ENCODE measurements around the gene SREK1. TPM values are rescaled to one million over a fixed set of nuclear protein-coding genes. Genes with fewer than 3 reads are reported as not detected.
"Not testable (repeated sequence)": the region's sequence is repeated elsewhere in the genome, so short reads cannot be mapped to it uniquely, and the experiment has no call there.

Gene SREK1
- polyA plus RNA-seq (ENCODE audit: insufficient read length in 3 of 3) = 100 to 1,000 TPM; 145 to 157 (median 157) TPM

GRCh38 chr5:66144074-66144833 is at the start of gene SREK1:
Gene SREK1, plus strand, starts transcription at chr5:66144300. Its CDS starts 77 bp downstream, at chr5:66144377.
- peak; percentile 88 to 94 (median 88) for DNase-seq (ENCODE audit: low read depth in 3 of 3, low spot score in 2 of 3)

- DNase-seq (ENCODE audit: low read depth in 3 of 3, low spot score in 2 of 3) = no peak
Measured at GRCh38 chr5:66100851-66101250, 43.2 kb upstream of the SREK1 start.

GRCh38 chr5:66113160-66113559 is 30.9 kb upstream of the SREK1 start:
- no peak for DNase-seq (ENCODE audit: low read depth in 3 of 3, low spot score in 2 of 3)

GRCh38 chr5:66118304-66118703 is 25.8 kb upstream of the SREK1 start:
- DNase-seq (ENCODE audit: low read depth in 3 of 3, low spot score in 2 of 3) = no peak

GRCh38 chr5:66122379-66123034 is 21.6 kb upstream of the SREK1 start:
- no peak for DNase-seq (ENCODE audit: low read depth in 3 of 3, low spot score in 2 of 3)

- DNase-seq (ENCODE audit: low read depth in 3 of 3, low spot score in 2 of 3) = no peak
Measured at GRCh38 chr5:66129144-66129543, 15.0 kb upstream of the SREK1 start.

GRCh38 chr5:66130493-66130892 is 13.6 kb upstream of the SREK1 start:
- DNase-seq (ENCODE audit: low read depth in 3 of 3, low spot score in 2 of 3) = no peak

- DNase-seq (ENCODE audit: low read depth in 3 of 3, low spot score in 2 of 3) = no peak
Measured at GRCh38 chr5:66134407-66134861, 9.7 kb upstream of the SREK1 start.

- no peak for DNase-seq (ENCODE audit: low read depth in 3 of 3, low spot score in 2 of 3)
Measured at GRCh38 chr5:66136053-66136452, 8.0 kb upstream of the SREK1 start.

- not testable (repeated sequence) for DNase-seq (ENCODE audit: low read depth in 3 of 3, low spot score in 2 of 3)
Measured at GRCh38 chr5:66136944-66137343, 7.2 kb upstream of the SREK1 start.

GRCh38 chr5:66138637-66139317 is 5.3 kb upstream of the SREK1 start:
- no peak for DNase-seq (ENCODE audit: low read depth in 3 of 3, low spot score in 2 of 3)

GRCh38 chr5:66139318-66139712 is 4.8 kb upstream of the SREK1 start:
- DNase-seq (ENCODE audit: low read depth in 3 of 3, low spot score in 2 of 3) = no peak

GRCh38 chr5:66142417-66142816 is 1.7 kb upstream of the SREK1 start:
- no peak for DNase-seq (ENCODE audit: low read depth in 3 of 3, low spot score in 2 of 3)

- no peak for DNase-seq (ENCODE audit: low read depth in 3 of 3, low spot score in 2 of 3)
Measured at GRCh38 chr5:66143473-66144073, 527 bp upstream of the SREK1 start.

- DNase-seq (ENCODE audit: low read depth in 3 of 3, low spot score in 2 of 3) = peak in 1 of 3 donors; percentile 38
Measured at GRCh38 chr5:66144834-66145390, 812 bp downstream of the SREK1 start.

GRCh38 chr5:66145737-66146136 is 1.6 kb downstream of the SREK1 start:
- no peak for DNase-seq (ENCODE audit: low read depth in 3 of 3, low spot score in 2 of 3)

- DNase-seq (ENCODE audit: low read depth in 3 of 3, low spot score in 2 of 3) = no peak
Measured at GRCh38 chr5:66149950-66150349, 5.8 kb downstream of the SREK1 start.

- DNase-seq (ENCODE audit: low read depth in 3 of 3, low spot score in 2 of 3) = no peak
Measured at GRCh38 chr5:66151030-66151429, 6.9 kb downstream of the SREK1 start.

- no peak for DNase-seq (ENCODE audit: low read depth in 3 of 3, low spot score in 2 of 3)
Measured at GRCh38 chr5:66151491-66151890, 7.4 kb downstream of the SREK1 start.

GRCh38 chr5:66157046-66157445 is 12.9 kb downstream of the SREK1 start:
- no peak for DNase-seq (ENCODE audit: low read depth in 3 of 3, low spot score in 2 of 3)

GRCh38 chr5:66161356-66161755 is 17.3 kb downstream of the SREK1 start:
- DNase-seq (ENCODE audit: low read depth in 3 of 3, low spot score in 2 of 3) = no peak

All from right renal cortex interstitium (tissue), 3 donors.